Dendritic cell treated with granulocyte-macrophage colony-stimulating factor and Interleukin-4, amounts not matched to agents 40 ng/mL and 50 ng/mL, for 4 days (primary cell): ENCODE results near the gene CSNK2A3.

ENCODE experiments used
- H3K27ac Mint-ChIP-seq: one replicate; pipeline ENCODE4 v1.8.0; 2022; ENCODE audit warnings: mild to moderate bottlenecking, mixed read lengths
- H3K27me3 Mint-ChIP-seq: one replicate; pipeline ENCODE4 v1.8.0; 2022; ENCODE audit warnings: mild to moderate bottlenecking, mixed read lengths
- H3K36me3 Mint-ChIP-seq: one replicate; pipeline ENCODE4 v1.8.0; 2022; ENCODE audit warnings: low read depth, mixed read lengths
- H3K4me1 Mint-ChIP-seq: one replicate; pipeline ENCODE4 v1.8.0; 2022; ENCODE audit warnings: low read depth, mixed read lengths
- H3K4me3 Mint-ChIP-seq: one replicate; pipeline ENCODE4 v1.8.0; 2022; ENCODE audit warnings: mild to moderate bottlenecking, moderate library complexity, mixed read lengths
- H3K9me3 Mint-ChIP-seq: one replicate; pipeline ENCODE4 v1.8.0; 2022; ENCODE audit warnings: mixed read lengths
- intact Hi-C: fragments of 100-400 bp; cut with micrococcal nuclease; formaldehyde crosslinking; loops from one replicate; pipeline ENCODE4 v1.15.0; 2022

The CSNK2A3 gene

DNA sequence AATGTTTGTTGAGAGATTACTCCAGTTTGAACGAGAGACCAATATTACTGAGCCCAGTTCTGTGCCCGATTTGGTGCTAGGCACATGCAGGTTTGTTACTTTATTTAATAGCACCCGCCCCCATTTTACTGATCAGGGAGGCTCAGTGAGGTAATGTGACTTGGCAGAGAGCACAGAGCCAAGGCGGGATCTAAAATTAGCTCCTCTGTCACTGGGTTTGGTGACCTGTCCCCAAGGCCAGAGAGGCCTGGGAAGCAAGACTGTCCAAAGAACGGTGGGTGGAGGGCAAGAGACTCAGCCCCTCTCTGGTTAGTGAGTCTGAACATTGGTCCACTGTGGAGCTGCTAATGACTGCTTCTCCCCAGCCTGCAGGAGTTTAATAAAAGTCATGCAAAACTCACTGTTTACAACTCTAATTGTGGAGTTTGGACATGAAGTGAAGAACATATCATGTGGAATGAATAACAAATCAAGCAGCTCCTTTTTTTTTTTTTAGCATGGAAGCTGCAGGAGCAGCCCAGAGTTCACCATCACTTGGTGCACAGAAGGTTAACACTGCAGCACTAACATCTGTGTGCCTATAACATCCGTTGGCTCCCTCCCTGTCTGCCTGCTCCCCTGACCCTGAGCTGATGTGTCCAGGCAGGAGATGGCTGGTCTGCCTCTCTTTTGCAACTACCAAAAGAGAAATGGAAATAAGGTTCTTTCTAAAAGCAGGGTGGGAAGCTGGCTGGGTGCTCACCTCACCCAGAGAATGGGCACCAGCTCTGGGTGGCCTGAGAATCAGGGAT is 39.0 kb downstream of the CSNK2A3 start:
- peaks cover 90% of the 10 kb centered on the region for H3K4me1 Mint-ChIP-seq
- H3K27ac Mint-ChIP-seq: peak overlapping the region; percentile 83
- no peak overlapping the region for H3K4me3 Mint-ChIP-seq
- no peaks in the 10 kb centered on the region for H3K27me3 Mint-ChIP-seq
- H3K36me3 Mint-ChIP-seq: peaks cover 87% of the 10 kb centered on the region
- intact Hi-C loops: no loop called here
- H3K9me3 Mint-ChIP-seq: peaks cover 36% of the 10 kb centered on the region

GRCh38 chr11:11313426-11313825 is 39.6 kb downstream of the CSNK2A3 start:
- peaks cover 94% of the 10 kb centered on the region for H3K36me3 Mint-ChIP-seq
- H3K9me3 Mint-ChIP-seq: peaks cover 43% of the 10 kb centered on the region
- H3K4me3 Mint-ChIP-seq: no peak overlapping the region
- H3K27me3 Mint-ChIP-seq: no peaks in the 10 kb centered on the region
- intact Hi-C loops: no loop called here
- H3K4me1 Mint-ChIP-seq: peaks cover 90% of the 10 kb centered on the region
- H3K27ac Mint-ChIP-seq: peak overlapping the region; percentile 83

DNA sequence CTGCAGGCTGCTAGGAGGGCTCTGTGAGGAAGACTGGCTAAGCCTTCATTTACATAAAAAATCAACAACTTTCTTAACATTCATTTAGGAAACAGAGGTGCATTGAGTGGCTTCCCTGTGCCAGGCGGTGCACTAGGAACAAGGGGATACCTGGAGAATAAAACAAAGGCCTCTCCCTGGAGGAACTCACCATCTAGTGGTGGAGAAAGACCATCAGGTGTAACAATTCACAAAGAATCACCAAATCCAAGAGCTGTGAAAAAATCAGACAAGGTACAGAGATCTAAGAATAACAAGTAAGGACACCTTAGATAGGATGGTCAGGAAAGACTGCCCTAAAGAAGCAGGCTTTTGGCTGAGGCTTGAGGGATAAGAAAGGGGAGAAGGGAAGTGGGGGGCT is 40.3 kb downstream of the CSNK2A3 start:
- intact Hi-C loops: no loop called here
- Mint-ChIP-seq H3K9me3 (peaks cover 48% of the 10 kb centered on the region), H3K27ac (peak overlapping the region; percentile 83), H3K4me1 (peaks cover 87% of the 10 kb centered on the region), H3K36me3 (peaks cover 94% of the 10 kb centered on the region), H3K27me3 (no peaks in the 10 kb centered on the region), H3K4me3 (no peak overlapping the region)

DNA sequence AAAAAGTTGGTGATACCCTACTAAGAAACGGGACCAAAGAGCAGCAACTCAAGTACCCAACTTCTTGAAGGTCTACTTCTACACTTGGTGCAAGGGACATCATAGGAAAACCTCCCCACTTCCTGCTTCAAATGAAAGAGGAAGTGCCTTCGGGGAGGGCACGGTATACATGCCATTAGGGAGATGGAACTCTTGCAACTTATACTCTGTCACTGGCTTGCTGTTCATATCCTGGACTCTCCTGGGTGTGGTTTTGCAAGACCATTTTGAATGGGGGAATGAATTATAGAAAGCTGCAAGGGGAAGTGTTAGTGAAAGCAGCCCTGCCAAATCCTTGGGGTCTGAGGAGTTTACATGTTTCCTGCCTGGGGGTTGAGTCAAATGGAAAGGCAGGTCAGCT is 41.9 kb downstream of the CSNK2A3 start:
- Mint-ChIP-seq H3K9me3 (peaks cover 42% of the 10 kb centered on the region), H3K36me3 (peaks cover 92% of the 10 kb centered on the region)

DNA sequence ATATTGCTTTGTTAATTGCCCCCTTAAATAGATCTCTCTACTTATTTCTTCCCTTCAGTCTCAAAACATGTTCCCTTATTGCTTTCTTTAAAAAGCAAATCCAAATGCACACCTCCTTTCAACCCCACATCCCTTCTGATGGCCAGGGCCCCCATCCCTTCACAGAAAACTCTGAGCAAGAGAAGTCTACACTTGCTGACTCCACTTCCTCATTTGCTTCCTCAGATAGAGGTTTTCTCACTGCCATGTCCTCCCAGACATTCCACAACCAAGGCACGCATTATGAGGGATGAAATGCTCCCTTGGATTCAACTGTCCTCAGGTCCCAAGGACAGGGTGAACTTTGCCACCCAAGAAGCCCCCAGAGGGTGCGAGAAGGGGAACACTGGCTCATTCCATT is 43.1 kb downstream of the CSNK2A3 start:
- intact Hi-C loops: no loop called here
- H3K27me3 Mint-ChIP-seq: no peaks in the 10 kb centered on the region
- H3K4me1 Mint-ChIP-seq: peaks cover 67% of the 10 kb centered on the region
- no peak overlapping the region for H3K4me3 Mint-ChIP-seq
- H3K36me3 Mint-ChIP-seq: peaks cover 90% of the 10 kb centered on the region
- peaks cover 42% of the 10 kb centered on the region for H3K9me3 Mint-ChIP-seq
- H3K27ac Mint-ChIP-seq: peak overlapping the region; percentile 83

More for the DNA sequence above, 41.9 kb downstream of the CSNK2A3 start:
- Mint-ChIP-seq H3K27me3 (no peaks in the 10 kb centered on the region), H3K27ac (peak overlapping the region; percentile 83), H3K4me3 (no peak overlapping the region), H3K4me1 (peaks cover 79% of the 10 kb centered on the region)
- intact Hi-C loops: loop anchor here (1.0 kb wide), 1 partner anchor 8 kb away; no protein-coding TSS in a partner anchor

- H3K9me3 Mint-ChIP-seq: peaks cover 42% of the 10 kb centered on the region
- intact Hi-C loops: no loop called here
- H3K27me3 Mint-ChIP-seq: peaks cover 1% of the 10 kb centered on the region
- H3K27ac Mint-ChIP-seq: peak overlapping the region; percentile 83
- H3K4me1 Mint-ChIP-seq: peaks cover 60% of the 10 kb centered on the region
- no peak overlapping the region for H3K4me3 Mint-ChIP-seq
- H3K36me3 Mint-ChIP-seq: peaks cover 93% of the 10 kb centered on the region
Measured at GRCh38 chr11:11308249-11308648, 44.8 kb downstream of the CSNK2A3 start.

- peaks cover 34% of the 10 kb centered on the region for H3K9me3 Mint-ChIP-seq
- no peak overlapping the region for H3K4me3 Mint-ChIP-seq
- no peak overlapping the region for H3K27ac Mint-ChIP-seq
- peaks cover 51% of the 10 kb centered on the region for H3K4me1 Mint-ChIP-seq
- H3K27me3 Mint-ChIP-seq: peaks cover 4% of the 10 kb centered on the region
- peaks cover 94% of the 10 kb centered on the region for H3K36me3 Mint-ChIP-seq
- intact Hi-C loops: no loop called here
Measured at GRCh38 chr11:11306855-11307254, 46.2 kb downstream of the CSNK2A3 start.

DNA sequence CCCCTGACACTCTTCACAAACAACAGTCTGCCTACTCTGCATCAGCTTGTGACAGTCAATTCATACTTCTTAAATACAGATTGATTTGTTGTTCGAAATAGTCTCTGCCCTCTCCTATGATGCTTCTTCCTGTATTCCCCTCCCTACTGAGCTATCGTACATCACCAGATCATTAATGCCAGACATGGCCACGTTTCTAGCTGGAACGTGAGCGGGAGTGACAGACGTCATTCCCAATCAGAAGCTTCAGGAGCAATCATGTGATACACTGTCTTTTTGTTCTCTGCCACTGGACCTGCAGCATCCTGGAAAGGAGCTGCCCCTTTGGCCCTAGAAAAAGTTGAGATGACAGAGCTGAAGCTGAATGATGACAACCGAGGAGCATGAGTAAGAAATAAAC is 48.5 kb downstream of the CSNK2A3 start:
- Mint-ChIP-seq H3K4me3 (no peak overlapping the region), H3K36me3 (peaks cover 93% of the 10 kb centered on the region), H3K9me3 (peaks cover 17% of the 10 kb centered on the region), H3K27ac (peak overlapping the region; percentile 37), H3K4me1 (peaks cover 40% of the 10 kb centered on the region), H3K27me3 (peaks cover 17% of the 10 kb centered on the region)
- intact Hi-C loops: no loop called here

- intact Hi-C loops: no loop called here
- Mint-ChIP-seq H3K36me3 (peaks cover 91% of the 10 kb centered on the region), H3K4me3 (no peak overlapping the region), H3K9me3 (no peaks in the 10 kb centered on the region), H3K27ac (peak overlapping the region; percentile 41), H3K27me3 (peaks cover 24% of the 10 kb centered on the region), H3K4me1 (peaks cover 25% of the 10 kb centered on the region)
Measured at GRCh38 chr11:11302565-11302964, 50.5 kb downstream of the CSNK2A3 start.
